NCI-H345 treated with DMSO at 0.1 percent for 48 hours (cell line): ENCODE results near the gene TMEM120A.

Experiments used
- DNase-seq: peaks from one replicate; lab custom pipeline; 2025; ENCODE audit not compliant: unreplicated experiment; lab: John Stamatoyannopoulos, UW

The TMEM120A gene

GRCh38 chr7:75995996-75996395, 1.6 kb upstream of the TMEM120A start:
- no peak for DNase-seq

- no peak for DNase-seq
These were observed 667 bp upstream of the TMEM120A start for GRCh38 chr7:75995052-75995471.

- DNase-seq = no peak
These were observed 557 bp downstream of the TMEM120A start for GRCh38 chr7:75993689-75994387.

GRCh38 chr7:75992083-75992755, 2.2 kb downstream of the TMEM120A start:
- DNase-seq = no peak

GRCh38 chr7:75991531-75992082, 2.8 kb downstream of the TMEM120A start:
- DNase-seq = no peak

GRCh38 chr7:75989500-75990388, 4.7 kb downstream of the TMEM120A start:
- no peak for DNase-seq

- DNase-seq = no peak
These were observed 5.6 kb downstream of the TMEM120A start for GRCh38 chr7:75988568-75989499.

GRCh38 chr7:75987805-75988567, 6.4 kb downstream of the TMEM120A start:
- no peak for DNase-seq

GRCh38 chr7:75987026-75987804, 7.2 kb downstream of the TMEM120A start:
- DNase-seq = no peak

GRCh38 chr7:75986147-75986781, 8.1 kb downstream of the TMEM120A start:
- DNase-seq = no peak

GRCh38 chr7:75985518-75986146, 8.8 kb downstream of the TMEM120A start:
- DNase-seq = no peak

GRCh38 chr7:75985009-75985517, 9.3 kb downstream of the TMEM120A start:
- no peak for DNase-seq

- DNase-seq = no peak
These were observed 10.0 kb downstream of the TMEM120A start for GRCh38 chr7:75984130-75985008.

GRCh38 chr7:75983471-75984129, 10.8 kb downstream of the TMEM120A start:
- no peak for DNase-seq

- DNase-seq = no peak
These were observed 11.9 kb downstream of the TMEM120A start for GRCh38 chr7:75982306-75983064.
